HG02610 (cell line): ENCODE results near the gene ZNF880.
"Not testable (repeated sequence)": the region's sequence is repeated elsewhere in the genome, so short reads cannot be mapped to it uniquely, and the experiment has no call there.

Experiments used
- ATAC-seq: cut with Tn5 transposase; IDR thresholded peaks from one replicate; pipeline ENCODE4 v1.9.1; 2021; ENCODE audit warnings: mild to moderate bottlenecking, moderate library complexity; ENCODE audit not compliant: unreplicated experiment

ZNF880 gene

DNA sequence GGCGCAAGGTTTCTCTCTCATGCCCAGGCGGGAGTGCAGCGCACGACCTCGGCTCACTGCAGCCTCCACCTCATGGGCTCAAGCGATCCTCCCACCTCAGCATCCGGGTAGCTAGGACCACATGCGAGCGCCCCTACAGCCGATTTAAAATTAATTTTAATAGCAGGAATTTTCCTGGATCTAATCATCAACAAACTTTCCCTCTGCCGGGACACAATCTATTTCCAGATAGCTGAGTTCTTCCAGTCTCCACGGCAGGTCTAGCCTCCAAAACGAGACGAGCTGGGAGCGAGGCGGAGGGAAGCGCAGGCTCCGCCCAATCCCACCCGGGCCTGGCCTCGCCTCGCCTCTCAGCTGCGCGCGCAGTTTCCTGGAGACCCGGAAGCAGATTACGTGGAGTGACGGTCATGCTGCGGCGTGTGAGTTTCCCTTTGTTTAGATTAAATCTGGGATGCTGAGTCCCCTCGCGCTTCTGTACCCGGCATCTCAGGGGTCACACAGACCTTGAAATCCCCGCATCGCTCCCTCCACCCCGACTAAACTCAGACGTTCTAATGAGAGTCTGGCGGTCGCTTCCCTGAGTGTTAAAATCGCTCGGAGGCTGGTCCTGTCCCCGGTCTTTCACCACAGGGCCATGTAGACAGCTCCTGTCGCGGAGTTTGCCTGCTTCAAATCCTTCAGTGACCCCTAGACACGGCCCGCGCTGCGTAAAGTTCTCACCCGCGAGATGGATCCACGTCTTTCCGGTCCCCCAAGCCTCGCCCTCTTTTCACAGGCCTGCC, at the start of gene ZNF880:
ZNF880 (plus strand) TSS at position 365 of the 782 bp plus-strand sequence; CDS start at position 408, 43 bp downstream.
- peak; percentile 86 for ATAC-seq

DNA sequence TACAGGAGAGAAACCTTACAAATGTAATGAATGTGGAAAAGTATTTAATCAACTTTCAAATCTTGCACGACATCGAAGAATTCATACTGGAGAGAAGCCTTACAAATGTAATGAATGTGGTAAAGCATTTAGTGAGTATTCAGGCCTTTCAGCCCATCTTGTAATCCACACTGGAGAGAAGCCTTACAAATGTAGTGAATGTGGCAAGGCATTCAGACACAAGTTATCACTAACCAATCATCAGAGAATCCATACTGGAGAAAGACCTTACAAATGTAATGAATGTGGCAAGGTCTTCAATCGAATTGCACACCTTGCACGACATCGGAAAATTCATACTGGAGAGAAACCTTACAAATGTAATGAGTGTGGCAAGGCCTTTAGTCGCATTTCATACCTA, 47.3 kb upstream of the ZNF880 start:
- ATAC-seq, result no peak

DNA sequence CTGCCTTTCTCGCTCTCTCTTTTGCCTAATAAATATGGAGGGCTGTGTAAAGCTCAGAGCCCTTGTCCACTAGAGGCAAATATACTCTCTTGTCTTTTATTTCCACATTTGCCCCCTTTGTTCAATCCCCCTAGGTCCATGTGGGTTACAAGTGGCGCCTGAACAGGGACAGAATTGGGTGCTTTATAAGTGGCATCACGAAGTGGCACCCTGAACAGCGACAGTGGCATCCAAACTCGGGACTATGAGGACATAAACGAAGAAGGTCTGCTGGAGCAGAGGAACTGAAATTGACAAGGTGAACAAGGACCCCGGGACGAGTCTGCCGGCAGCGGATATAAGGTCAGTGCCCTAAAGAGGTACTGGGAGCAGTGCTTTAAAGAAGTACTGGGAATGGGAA, 38.0 kb upstream of the ZNF880 start:
- ATAC-seq, result no peak

DNA sequence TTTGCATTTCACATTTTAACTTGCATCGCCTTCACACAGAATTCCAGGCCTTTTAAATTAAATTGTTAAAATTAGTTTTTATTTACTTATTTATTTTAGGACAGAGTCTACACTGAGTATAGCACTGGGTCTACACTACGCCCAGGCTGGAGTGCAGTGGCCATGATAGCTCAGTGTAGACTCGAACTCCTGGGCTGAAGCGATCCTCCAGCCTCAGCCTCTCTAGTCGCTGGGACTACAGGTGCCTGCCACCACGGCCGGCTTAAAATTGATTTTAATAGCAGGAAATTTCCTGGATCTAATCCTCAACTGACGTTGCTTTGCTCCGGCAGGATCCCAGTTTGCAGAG, 34.0 kb upstream of the ZNF880 start:
- no peak for ATAC-seq

GRCh38 chr19:52336117-52336790, 33.5 kb upstream of the ZNF880 start, which contains the start of gene ZNF610:
TSS of gene ZNF610 (plus strand) at chr19:52336243. CDS start at chr19:52349173, 12,930 bp downstream.
- ATAC-seq, result no peak

DNA sequence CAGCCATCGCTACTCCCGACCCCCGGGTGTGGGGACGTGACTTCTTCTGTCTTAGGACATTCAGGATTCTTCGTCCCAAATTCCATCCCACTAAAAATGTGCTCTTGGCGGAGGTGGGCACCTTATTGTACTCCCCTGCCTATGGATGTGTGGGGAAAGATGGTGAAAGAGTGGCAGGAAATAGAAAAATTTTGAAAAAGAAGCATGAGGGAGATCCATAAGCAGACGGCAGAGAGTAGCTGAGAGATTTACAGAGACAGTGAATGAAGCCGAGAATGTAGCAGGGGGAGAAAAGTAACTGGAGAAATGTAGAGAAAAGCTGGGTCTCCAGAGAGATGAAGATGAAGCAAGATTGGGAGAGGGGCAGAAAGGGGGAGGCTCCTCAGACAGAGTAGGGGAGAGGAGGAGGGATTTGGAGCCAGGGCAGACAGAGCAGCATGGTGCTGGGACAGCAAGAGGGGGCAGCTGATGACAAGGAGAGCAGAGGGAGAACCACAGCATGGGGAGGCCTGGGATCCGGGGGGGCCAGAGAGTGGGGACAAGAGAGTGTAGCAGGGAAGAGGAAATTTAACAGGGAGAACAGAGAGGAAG, 32.8 kb upstream of the ZNF880 start:
- no peak for ATAC-seq

- not testable (repeated sequence) for ATAC-seq
Observed at GRCh38 chr19:52339022-52339421, 30.7 kb upstream of the ZNF880 start.

DNA sequence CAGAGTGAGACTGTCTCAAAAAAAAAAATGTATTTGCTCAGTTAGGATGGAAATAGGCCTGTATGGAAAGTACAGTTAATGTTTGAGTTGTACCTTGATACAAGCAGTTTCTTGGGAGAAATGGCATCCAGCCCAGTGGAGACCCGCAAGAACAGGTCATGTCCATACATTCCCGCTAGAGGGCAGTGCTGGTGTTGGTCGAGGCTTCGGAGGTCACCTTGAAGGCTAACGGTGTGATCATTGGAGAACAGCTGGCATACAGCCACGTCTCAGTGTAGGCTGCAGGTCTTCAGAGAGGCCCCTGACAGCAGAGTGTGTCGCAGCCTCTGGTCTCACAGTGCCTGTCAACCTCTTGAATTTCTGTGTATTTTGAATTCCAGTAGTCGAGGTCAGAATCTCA, 26.2 kb upstream of the ZNF880 start:
- ATAC-seq, result no peak

DNA sequence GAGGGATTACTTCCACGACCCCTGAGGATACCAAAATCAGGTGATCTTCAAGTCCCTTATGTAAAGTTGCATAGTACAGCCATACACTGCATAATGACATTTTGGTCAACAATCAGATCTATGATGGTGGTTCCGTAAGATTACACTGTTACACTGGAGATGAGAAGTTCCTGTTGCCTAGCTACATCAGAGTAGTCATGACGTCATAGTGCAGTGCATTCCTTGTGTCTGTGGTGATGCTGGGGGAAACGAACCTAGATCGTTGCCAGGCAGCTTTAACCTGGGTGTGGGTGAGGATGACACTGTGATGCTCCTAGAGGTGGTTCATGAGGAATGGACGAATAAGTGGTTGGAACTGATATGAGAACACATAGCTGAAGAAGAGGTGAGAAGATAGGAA, 24.6 kb upstream of the ZNF880 start:
- no peak for ATAC-seq

- ATAC-seq, result no peak
Observed at GRCh38 chr19:52351512-52351911, 18.2 kb upstream of the ZNF880 start.

DNA sequence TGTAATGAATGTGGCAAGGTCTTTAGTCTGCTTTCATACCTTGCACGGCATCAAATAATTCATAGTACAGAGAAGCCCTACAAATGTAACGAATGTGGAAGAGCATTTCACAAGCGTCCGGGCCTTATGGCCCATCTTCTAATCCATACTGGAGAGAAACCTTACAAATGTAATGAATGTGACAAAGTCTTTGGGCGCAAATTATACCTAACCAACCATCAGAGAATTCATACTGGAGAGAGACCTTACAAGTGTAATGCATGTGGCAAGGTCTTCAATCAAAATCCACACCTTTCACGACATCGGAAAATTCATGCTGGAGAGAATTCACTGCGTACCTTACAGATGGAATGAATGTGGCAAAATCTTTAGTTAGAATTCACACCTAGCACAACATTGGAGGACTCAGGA, 3.3 kb upstream of the ZNF880 start:
- no peak for ATAC-seq

GRCh38 chr19:52370341-52370710, 603 bp downstream of the ZNF880 start:
- ATAC-seq, result no peak

DNA sequence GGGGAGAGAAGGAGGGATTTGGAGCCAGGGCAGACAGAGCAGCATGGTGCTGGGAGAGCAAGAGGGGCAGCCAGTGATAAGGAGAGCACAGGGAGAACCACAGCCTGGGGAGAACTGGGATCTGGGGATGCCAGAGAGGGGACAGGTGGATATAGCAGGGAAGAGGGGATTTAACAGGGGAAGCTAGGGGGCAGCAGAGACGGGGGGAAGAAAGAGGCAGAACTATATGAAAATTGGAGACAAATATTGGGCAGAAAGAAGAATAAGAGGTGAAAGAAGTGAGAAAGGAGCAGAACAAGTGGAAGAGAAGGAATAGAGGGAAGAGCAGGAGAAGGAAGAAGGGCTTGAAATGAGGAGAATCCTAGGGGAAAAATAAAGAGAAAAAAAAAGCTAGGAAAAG, 21.4 kb downstream of the ZNF880 start:
- ATAC-seq, result no peak

GRCh38 chr19:52397310-52398080, 27.8 kb downstream of the ZNF880 start, which contains the start of gene ZNF528:
TSS of gene ZNF528 (plus strand) at chr19:52397849. CDS start at chr19:52402014, 4,165 bp downstream.
- peak; percentile 81 for ATAC-seq

DNA sequence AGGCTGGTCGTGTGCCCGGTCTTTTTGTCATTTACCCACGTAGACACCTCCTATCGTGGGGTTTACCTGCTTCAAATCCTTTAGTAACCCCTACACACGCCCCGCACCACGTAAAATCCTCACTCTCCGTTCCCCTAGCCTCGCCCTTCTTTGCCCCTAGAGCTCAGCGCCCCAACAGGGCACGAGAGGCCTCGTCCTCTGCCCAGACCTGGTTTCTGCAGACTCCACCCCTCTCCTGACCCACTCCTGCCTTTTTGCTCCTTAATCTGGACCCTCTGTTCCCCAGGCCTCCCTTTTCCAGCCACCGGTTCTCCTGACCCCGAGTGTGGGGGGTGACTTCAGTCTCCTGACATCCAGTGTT, 28.3 kb downstream of the ZNF880 start:
- no peak for ATAC-seq

DNA sequence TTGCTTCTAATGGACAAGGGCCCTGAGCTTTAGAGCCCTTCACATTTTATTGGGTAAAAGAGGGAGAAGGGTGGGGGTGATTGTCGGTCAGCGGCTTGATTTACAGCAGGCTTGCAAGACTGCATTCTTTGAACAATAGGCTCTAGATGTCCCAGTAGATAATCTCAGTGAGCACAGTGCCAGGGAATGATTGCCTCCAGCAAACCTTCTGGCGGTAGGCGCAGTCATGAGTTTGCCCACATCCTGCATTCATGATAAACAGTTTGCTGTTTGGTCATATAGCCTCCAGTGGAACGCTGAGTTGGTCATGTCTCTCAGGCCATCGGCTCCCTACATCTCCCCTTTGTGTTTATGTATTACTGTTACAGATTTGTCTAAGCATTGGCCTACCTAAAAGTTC, 40.6 kb downstream of the ZNF880 start:
- ATAC-seq, result no peak

DNA sequence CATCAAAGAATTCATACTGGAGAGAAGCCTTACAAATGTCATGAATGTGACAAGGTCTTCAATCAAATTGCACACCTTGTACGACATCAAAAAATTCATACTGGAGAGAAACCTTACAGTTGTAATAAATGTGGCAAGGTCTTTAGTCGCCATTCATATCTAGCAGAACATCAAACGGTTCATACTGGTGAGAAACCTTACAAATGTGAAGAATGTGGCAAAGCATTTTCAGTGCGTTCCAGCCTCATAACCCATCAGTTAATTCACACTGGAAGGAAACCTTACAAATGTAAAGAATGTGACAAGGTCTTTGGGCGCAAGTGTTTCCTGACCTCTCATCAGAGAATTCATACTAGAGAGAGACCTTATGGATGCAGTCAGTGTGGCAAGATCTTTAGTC, 46.0 kb downstream of the ZNF880 start:
- no peak for ATAC-seq

DNA sequence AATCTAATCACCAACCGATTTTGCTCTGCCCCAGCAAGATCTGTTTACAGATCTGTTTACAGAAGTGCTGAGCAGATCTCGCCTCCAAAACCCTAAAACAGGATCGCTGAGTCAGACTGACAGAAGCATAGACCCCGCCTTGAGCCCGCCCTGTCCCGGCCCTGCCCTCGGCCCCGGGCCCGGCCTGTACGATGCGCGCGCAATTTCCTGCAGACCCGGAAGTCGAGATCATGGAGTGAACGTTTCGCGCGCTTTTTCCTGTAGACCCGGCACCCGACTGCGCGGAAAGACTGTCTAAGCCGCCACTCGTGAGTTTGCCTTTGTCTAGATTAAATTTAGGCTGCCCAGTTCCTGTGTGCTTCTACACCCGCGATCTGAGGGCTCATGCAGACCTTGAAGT, 59.2 kb downstream of the ZNF880 start, which contains the start of gene ZNF534:
ZNF534 (plus strand) TSS at position 212 of the 400 bp plus-strand sequence. CDS start 2,327 bp downstream, outside the sequence.
- ATAC-seq, result no peak
